Right hindlimb (tissue), 1 donor: ENCODE measurements around the gene CYBRD1.

Experiments
- DNase-seq: peaks from one replicate; pipeline ENCODE4 v3.0.0-alpha.2; 2018

CYBRD1 gene

DNA sequence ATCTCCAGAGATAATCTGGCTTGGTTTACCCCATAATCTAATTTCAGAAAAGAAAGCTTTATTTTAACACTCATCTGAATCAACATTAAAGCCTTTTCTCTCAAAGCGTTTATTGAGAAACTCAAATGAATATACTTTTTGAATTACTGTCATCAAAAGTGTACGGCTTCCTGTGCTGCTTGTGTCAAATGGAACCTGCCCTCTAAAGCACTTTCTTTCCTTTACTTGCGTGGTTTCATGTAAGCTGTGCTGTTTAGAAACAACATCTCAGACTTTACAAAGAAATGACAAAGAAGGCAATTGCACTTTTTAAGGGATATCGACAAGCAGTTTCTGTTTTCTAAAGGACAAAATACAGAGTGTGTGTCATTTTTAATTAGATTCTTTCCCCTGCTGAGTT lies 35.1 kb downstream of the CYBRD1 start:
- DNase-seq: no peak

DNA sequence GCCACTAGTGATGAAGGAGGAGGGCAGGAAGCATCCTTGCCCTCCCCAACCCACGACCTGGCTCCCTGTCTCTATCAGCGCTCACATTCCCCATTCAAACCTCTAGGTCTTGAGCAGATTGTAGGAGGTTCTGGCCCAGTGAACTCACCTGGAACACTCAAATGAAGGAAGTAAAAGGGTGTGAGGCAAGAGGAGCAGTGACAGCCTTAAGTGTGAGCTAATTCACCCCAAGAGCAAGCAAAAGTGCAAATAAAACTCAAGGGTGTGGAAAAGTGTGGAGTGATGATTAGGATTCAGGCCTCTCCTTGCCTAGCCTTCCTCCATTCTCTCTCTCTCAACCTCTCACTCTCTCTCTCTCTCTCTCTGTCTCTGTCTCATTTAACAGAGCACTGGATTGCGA lies 41.0 kb downstream of the CYBRD1 start:
- DNase-seq: no peak

DNA sequence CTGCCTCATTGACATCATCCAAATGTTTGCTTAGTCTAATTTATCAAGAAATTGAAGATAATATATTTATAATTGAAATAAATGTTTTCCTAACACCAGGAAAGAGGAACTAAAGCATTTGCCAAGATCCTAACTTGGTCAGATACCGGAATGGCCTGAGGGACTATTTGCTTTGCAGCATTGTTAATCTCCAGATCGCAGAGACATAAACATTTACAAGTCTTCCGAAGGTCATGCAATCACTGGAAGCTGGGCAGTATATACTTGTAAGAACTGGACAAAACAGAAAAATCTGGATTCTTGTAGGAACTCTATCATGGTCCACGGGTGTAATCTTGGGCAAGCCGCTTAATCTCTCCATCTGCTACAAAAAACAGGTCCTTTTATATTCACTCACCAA lies 42.2 kb downstream of the CYBRD1 start:
- DNase-seq: no peak

DNA sequence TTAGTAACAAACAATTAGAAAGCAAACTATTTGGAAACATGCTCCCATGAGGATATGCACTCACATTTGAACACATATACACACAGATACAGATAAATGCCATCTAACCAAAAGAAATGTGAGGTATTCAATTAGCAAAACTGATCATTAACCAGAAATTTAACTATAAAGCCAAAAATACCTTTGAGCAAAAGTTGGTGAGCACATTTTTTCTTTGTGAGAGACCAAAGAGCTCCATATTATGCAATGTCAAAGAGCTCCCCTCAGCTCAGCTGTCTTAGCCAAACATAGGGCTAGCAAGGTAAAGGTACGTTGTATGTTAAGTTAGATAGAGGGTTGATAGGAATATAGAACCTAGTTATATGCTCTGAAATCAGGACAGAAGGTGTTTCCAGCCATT lies 43.8 kb downstream of the CYBRD1 start:
- no peak for DNase-seq

DNA sequence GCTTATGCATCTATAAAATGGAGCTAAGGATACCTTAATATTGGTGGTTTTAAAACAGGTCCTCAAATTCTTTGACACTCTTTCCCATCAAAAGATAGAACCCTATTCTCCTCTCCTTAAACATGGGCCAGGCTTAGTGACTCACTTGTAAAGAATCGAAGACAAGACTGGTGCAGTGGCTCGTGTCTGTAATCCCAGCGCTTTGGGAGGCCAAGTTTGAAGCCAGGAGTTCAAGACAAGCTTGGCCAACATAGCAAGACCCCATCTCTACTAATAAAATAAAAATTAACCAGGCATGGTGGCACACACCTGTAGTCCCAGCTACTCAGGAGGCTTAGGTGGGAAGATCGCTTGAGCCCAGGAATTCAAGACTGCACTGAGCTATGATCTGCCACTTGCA lies 44.5 kb downstream of the CYBRD1 start:
- DNase-seq: no peak

DNA sequence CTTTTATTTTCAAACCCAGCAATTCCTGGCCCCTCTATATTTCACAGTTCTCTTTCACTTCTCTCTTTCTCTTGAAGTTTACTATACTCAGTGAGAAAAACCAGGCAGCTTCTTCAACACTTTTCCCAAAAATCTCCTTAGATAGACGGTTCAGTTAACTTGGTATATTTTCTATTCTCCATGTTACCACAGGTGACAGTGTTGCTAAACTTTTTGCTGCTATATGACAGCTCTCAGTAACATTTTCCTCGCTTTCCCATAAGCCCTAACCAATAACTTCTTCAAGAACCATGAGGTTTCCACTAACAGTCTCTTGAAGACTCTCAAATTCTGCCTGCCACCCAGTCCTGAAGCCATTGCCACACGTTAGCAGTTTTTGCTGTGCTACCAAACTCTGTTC lies 45.8 kb downstream of the CYBRD1 start:
- no peak for DNase-seq

DNA sequence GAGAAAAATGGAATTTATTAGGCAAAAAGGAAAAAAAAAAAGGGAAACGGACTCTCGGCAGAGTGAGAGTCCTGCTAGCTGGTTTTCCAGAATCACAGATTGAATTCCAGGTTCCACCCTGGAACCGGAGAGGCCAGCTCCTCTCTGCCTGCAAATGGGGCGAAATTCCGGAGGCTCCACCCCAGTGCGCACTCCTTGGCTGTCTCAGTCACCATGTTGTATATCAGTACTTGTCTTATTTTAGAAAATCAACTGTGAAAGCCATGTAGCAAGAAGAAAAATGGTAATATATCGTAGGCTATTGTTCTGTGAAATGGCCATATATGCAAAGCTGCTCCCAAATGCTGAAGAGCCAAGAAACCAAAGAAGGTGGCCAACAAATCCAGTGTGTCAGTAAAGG lies 49.4 kb downstream of the CYBRD1 start:
- no peak for DNase-seq

DNA sequence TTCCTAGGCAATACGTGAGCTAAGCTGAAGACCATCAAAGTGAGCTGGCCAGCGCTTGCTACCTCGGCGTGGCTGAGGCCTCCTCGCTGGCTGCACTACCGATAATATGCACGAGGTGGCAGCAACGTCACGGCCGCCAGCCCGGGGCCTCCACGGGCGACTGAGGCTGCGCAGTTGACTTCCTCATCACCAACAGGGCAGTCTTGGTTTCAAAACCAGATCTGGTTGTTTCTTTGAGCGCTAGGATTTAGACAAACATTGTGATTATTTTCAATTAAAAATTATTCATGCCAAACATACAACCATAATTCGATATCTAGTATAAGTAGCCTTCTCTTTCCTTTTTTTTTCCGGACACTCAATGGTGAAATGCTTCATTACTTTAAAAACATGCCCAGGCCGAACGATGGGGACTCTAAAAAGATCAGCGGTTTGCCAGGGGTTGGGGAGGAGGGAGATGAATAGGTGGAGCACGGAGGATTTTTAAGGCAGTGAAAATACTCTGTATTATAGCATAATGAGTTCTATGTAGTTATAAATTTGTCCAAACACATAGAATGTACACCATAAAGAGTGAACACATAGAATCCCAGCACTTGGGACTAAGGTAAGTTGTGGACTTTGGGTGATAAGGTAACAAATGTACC lies 52.0 kb downstream of the CYBRD1 start:
- peak; percentile 84 for DNase-seq

DNA sequence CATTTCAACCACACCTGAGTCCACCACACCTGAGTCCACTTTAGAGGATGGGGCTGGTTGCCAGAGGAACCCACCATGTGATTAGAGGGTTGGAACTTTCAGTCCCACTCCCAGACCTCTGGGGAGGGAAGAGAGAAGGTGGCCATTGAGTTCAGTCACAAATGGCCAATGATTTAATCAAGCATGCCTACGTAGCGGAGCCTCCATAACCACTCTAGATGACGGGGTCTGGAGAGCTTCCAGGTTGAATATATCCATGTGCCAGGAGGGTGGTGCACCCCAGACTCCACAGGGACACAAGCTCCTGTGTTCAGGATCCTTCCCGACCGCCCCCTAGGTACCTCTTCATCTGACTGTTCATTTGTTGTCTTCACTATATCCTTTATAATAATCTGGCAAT lies 53.3 kb downstream of the CYBRD1 start:
- no peak for DNase-seq

DNA sequence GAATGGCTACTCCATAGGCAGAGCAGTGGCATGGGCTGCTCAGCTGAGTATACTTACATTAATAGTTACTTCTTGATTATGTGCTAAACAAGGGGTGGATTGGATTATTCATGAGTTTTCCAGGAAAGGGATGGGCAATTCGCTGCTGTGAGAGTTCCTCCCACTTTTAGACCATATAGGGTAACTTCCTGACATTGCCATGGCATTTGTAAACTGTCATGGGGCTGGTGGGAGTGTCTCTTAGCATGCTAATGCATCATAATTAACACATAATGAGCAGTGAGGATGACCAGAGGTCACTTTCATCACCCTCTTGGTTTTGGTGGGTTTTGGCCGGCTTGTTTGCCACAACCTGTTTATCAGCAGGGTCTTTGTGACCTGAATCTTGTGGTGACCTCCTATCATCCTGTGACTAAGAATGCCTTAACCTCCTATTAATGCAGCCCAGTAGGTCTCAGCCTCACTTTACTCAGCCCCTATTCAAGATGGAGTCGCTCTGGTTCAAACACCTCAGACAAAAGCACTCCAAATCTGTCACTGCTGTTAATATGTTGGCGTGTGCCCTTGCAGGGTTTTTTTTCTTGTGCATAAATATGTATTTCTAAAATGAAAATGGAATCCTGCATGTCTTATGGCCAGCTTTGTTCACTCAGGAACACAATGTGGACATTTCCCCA lies 56.0 kb downstream of the CYBRD1 start:
- no peak for DNase-seq

DNA sequence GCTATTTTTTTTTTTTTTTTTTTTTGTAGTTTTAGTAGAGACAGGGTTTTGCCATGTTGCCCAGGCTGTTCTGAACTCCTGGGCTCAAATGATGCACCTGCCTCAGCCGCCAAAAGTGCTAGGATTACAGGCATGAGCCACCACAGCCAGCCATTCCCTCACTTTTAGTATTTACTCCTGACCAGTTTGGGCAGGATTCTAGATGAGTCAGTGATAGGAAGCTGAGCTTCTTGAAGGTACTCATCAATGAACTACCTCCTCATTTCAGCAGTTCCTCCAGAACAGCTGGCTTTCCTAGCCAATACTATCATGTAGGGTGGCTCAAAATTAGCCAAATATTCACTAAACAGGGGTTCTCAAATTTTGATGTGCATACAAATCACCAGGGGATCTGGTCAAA lies 57.2 kb downstream of the CYBRD1 start:
- DNase-seq: no peak

DNA sequence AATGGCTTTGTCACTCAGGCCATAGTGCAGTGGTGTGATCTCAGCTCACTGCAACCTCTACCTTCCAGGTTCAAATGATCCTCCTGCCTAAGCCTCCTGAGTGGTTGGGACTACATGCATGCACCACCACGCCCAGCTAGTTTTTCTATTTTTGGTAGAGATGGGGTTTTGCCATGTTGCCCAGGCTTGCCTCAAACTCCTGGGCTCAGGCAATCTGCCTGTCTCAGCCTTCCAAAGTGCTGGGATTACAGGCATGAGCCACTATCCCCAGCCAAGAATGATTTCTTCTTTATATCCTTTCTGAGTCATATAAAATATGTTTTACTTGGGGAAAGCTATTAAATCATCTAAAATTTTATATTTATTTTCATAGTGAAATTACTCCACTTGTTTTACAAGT lies 61.3 kb downstream of the CYBRD1 start:
- no peak for DNase-seq

DNA sequence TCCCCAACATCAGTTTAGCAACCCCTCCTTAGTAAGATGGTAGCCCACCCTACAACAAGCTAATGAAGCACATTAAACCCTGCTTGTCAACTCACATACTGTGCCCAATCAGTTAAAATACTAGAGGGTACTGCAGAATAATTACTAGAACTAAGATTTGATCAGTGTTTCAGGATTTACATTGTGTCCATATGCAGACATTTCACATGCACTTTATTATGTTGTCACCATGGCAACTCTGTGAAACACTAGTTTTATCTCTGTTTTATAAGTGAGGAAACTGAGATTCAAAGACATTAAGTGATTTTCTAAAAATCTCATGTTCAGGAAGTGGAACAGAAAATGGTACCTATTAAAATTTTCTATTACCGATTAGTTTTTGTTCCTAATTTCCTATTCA lies 61.7 kb downstream of the CYBRD1 start:
- no peak for DNase-seq

DNA sequence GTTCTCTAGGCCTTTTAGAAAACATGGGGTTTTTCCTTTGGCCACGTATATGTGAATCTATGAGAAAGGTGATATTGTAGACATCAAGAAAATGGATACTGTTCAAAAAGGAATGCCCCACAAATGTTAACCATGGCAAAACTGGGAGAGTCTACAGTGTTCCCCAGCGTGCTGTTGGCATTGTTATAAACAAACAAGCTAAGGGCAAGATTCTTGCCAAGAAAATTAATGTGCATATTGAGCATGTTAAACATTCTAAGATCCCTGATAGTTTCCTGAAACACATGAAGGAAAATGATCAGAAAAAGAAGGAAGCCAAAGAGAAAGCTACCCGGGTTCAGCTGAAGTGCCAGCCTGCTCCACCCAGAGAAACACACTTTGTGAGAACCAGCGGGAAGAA lies 64.9 kb downstream of the CYBRD1 start:
- no peak for DNase-seq

DNA sequence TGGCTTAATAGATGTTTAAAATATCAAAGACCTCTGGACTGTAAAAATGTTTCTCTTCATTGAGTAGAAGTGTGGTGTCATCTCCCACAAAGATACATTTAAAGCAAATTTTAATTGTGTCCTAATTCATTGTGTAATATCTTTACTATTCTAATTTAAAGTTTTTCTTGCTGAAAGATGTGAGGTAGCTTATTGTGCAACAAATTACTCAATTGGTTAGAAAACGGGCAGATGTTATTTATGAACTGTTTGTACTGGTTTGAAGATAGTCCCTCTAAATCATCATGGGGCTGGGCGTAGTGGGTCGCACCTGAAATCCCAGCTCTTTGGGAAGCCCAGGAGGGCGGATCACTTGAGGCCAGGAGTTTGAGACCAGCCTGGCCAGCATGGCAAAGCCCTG lies 65.3 kb downstream of the CYBRD1 start:
- no peak for DNase-seq

DNA sequence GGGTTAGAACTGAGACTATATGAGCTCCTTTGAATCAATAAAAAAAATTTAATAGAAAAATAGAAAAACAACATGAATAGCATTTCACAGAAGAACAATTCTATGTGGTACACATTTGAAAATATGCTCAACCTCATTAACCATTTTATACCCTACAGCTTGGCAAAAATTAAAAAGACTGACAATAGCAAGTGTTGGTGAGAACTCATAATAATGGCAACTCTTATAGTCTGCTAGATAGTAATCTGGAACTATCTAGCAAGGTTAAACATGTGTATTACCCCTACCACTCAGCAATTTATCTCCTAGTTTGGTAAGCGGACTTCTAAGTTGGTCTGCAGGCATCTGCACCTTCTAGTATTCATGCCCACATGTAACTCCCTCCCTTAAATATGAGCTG lies 67.8 kb downstream of the CYBRD1 start:
- no peak for DNase-seq

DNA sequence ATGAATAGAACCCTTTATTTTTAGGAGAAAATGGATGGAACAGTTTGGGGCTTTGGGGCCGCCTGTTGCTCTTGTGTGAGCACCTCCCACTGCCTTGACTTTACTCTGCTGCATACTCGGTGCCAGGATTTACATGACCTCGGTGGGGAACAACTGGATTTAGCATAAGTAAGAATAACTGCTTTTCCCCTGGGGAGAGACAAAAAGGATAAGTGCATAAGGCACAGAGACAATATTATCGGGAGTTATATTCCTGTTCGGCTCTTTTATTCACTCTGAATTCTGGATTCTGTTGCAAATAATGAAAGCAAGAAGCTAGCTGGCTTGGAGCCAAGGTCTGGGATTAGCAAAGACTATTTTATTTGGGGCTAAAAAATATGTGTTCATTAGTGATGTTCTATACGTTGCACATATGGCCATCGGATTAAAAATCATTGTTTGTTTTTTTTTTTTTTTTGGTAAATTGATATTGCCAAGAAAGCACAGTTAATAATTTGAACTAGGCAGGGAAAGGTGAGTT lies 69.8 kb downstream of the CYBRD1 start:
- no peak for DNase-seq

DNA sequence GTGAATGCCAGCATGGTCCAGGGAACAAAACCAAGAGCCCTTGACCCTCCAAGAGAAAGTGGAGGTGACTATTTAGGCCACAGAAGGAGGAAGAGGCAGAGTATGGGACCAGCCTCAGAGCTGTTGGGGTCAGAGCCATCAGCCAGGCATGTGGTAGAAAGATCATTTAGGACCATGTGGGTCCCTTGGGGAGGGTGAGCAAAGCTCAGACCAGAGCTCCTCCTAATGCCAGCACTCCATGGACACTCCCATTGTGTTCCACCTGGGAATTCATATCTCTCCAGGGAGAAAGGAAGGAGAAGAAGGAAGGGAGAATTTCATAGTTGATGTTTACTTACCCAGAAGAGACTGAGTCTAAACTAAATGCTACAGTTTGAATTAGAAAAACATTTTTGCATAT lies 73.2 kb downstream of the CYBRD1 start:
- no peak for DNase-seq

DNA sequence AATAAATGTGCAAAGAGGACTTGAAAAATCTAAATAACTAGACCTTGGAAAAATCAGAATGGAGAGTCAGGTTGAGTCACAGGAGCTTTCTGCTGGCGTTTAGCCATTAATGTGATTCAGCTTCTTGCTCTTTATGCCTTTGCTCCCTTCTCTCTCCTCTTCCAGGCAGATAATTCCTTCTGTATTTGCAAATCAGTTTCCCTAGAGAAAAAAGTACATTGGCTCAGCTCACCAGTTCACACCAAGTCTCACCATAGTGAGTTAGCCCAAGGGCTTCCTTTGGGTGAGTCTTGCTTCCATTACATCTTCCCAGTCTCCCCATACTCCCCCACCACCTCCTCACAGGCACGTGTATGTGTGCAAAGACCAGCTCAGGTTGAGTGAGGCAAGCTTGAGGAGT lies 73.6 kb downstream of the CYBRD1 start:
- no peak for DNase-seq

DNA sequence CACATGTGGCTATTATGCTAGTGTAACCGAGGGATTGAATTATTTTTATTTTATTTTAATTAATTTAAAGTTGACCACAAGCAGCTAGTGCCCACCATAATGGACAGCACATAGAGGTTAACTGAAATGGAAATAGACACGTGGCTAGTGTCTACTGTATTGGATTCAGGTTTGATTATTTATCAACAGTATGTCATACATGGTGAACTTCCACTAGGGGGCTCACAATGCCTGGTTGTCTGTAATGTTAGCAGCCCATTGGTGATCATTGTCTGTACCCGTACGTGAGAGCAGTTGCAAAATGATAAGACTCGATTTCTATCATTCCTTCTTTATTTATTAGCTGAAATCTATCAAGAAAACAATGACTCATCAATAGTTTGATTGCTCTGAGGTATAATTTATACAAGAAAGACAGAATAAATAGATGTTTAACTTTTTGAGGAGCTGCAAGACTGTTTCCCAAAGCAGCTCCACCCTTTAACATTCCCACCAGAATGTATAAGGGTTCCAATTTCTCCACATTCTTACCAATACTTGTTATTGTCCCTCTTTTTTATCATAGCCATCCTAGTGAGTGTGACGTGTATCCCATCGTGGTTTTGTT lies 76.5 kb downstream of the CYBRD1 start:
- DNase-seq: peak; percentile 42

DNA sequence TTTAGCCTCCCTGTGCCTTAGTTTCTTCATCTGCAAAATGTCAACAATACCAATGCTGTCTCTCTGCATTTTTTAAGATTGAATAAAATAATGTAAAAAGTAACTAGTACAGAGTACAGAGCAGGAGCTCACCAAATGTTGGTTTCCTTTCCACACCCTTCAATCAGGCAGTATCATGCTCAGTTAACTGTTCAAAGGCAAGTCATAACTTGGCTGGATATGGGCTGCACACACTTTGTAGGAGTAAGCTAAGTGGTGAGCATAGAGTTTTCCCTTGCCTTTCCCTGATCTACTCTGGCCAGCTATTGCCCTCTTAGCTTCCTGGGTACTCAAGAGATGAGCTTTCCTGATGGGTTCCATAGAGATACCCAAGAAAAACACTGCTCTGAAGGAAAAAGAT lies 77.9 kb downstream of the CYBRD1 start:
- DNase-seq: no peak

DNA sequence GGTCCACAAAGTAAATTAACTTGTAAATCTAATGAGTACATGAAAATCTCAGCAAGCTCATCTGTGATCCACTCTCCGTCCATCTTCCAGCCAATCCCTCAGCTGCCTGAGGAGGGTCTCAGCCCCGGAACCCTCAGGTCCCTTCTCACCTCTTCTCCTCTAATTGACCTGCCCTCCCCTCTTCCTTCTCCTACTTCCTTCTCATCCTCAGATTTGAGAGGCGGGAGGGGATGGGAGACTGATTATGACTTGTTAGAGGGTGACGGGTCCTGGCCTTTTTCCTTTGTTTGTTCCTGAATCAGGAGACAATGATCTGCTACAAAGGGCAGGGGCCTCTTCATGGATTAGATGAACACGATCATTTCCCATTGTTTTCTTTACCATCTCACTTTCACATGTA lies 80.1 kb downstream of the CYBRD1 start:
- no peak for DNase-seq
